Trophoblast cell (in vitro differentiated cells and primary cell): ENCODE data around the gene MAP2K4.

Source experiments
- DNase-seq, 2 donors: peaks; one replicate each; pipeline ENCODE4 v3.0.0-alpha.2; 2016
- H2AFZ ChIP-seq: 2 replicates; pipeline ENCODE4 v1.6.1; 2013; ENCODE audit warnings: low read length, moderate library complexity, mild to moderate bottlenecking; ENCODE audit not compliant: insufficient read depth, poor library complexity
- H2AK5ac ChIP-seq: 2 replicates; pipeline ENCODE4 v1.6.1; 2013; ENCODE audit warnings: mild to moderate bottlenecking, low read length
- H2BK120ac ChIP-seq: 2 replicates; pipeline ENCODE4 v1.6.1; 2013; ENCODE audit warnings: low read length, mild to moderate bottlenecking, moderate library complexity; ENCODE audit not compliant: insufficient read depth, poor library complexity
- H2BK12ac ChIP-seq: 2 replicates; pipeline ENCODE4 v1.6.1; 2013; ENCODE audit warnings: mild to moderate bottlenecking, low read length, moderate library complexity
- H2BK5ac ChIP-seq: 2 replicates; pipeline ENCODE4 v1.6.1; 2013; ENCODE audit warnings: low read length, low read depth, moderate library complexity, mild to moderate bottlenecking; ENCODE audit not compliant: poor library complexity
- H3K14ac ChIP-seq: 2 replicates; pipeline ENCODE4 v1.6.1; 2013; ENCODE audit warnings: mild to moderate bottlenecking, low read length
- H3K18ac ChIP-seq: 2 replicates; pipeline ENCODE4 v1.6.1; 2013; ENCODE audit warnings: mild to moderate bottlenecking, low read length
- H3K23ac ChIP-seq: 2 replicates; pipeline ENCODE4 v1.6.1; 2013; ENCODE audit warnings: low read length
- H3K27ac ChIP-seq: 2 replicates; pipeline ENCODE4 v1.5.1; 2013; ENCODE audit warnings: low read depth, mild to moderate bottlenecking, inconsistent platforms, low read length, moderate library complexity
- H3K27me3 ChIP-seq: 2 replicates; pipeline ENCODE4 v1.6.1; 2013; ENCODE audit warnings: inconsistent platforms, mild to moderate bottlenecking, low read length, moderate library complexity; ENCODE audit not compliant: insufficient read depth
- H3K36me3 ChIP-seq, 2 experiments: 1 replicate in 1 of 2; 2 replicates in 1 of 2; pipeline ENCODE4 v1.6.1; 2013; ENCODE audit warnings: low read length in 2 of 2, mild to moderate bottlenecking in 2 of 2, moderate library complexity in 1 of 2; ENCODE audit not compliant: insufficient read depth in 2 of 2, control insufficient read depth in 1 of 2
- H3K4ac ChIP-seq: 2 replicates; pipeline ENCODE4 v1.6.1; 2013; ENCODE audit warnings: low read depth, mild to moderate bottlenecking, low read length, moderate library complexity
- H3K4me1 ChIP-seq, 2 experiments: 1 replicate in 1 of 2; 2 replicates in 1 of 2; pipeline ENCODE4 v1.6.1; 2013; ENCODE audit warnings: low read length in 2 of 2, mild to moderate bottlenecking in 2 of 2, moderate library complexity in 1 of 2; ENCODE audit not compliant: insufficient read depth in 2 of 2, control insufficient read depth in 1 of 2
- H3K4me2 ChIP-seq: 2 replicates; pipeline ENCODE4 v1.6.1; 2013; ENCODE audit warnings: inconsistent platforms, mild to moderate bottlenecking, low read length, moderate library complexity
- H3K4me3 ChIP-seq: 2 replicates; pipeline ENCODE4 v1.5.1; 2013; ENCODE audit warnings: mild to moderate bottlenecking, low read depth, low read length, inconsistent platforms
- H3K79me1 ChIP-seq: one replicate; pipeline ENCODE4 v1.6.1; 2013; ENCODE audit warnings: low read length
- H3K79me2 ChIP-seq: 2 replicates; pipeline ENCODE4 v1.6.1; 2013; ENCODE audit warnings: low read length, mild to moderate bottlenecking; ENCODE audit not compliant: control insufficient read depth, insufficient read depth, poor library complexity
- H3K9ac ChIP-seq: 2 replicates; pipeline ENCODE4 v1.6.1; 2013; ENCODE audit warnings: mild to moderate bottlenecking, low read length
- H3K9me3 ChIP-seq: 2 replicates; pipeline ENCODE4 v1.6.1; 2013; ENCODE audit warnings: low read depth, mild to moderate bottlenecking, control low read depth, inconsistent platforms, low read length; ENCODE audit not compliant: insufficient read depth
- H4K12ac ChIP-seq: 2 replicates; pipeline ENCODE4 v1.6.1; 2013; ENCODE audit warnings: low read depth, mild to moderate bottlenecking, low read length, moderate library complexity
- H4K8ac ChIP-seq: 2 replicates; pipeline ENCODE4 v1.6.1; 2013; ENCODE audit warnings: low read depth, mild to moderate bottlenecking, low read length, moderate library complexity
- H4K91ac ChIP-seq: one replicate; pipeline ENCODE4 v1.6.1; 2013; ENCODE audit warnings: low read depth, mild to moderate bottlenecking, low read length, moderate library complexity
- WGBS: extraction: QIAGEN DNeasy Blood & Tissue Kit; methylation state at CpG from one replicate; pipeline ENCODE4 v1.1.7; 2013; ENCODE audit warnings: missing lambda C conversion rate; ENCODE audit not compliant: insufficient read length, insufficient coverage; ENCODE audit errors: extremely low coverage; 5-methylcytosine and 5-hydroxymethylcytosine counted together

Gene MAP2K4

DNA sequence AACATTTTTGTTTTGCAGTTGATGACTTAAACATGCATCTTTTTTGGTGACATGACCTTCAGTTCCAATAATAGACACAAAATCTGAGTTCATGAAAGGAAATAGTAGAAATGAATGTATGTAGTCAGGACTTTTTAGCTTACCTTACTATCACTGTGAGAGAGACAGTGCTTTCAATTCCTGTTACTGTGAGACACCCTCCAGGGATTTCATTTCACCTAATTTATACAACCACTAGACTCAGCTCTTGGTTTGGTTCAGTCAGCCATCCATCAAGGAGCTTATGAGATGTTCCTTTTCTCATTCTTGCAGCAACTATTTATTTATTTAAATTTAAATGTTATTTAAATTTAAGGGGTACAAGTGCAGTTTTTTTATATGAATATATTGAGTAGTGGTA, 77.9 kb downstream of the MAP2K4 start:
- H3K23ac ChIP-seq = no peak overlapping the region
- no peak overlapping the region for H3K4me3 ChIP-seq
- no peaks in the 10 kb centered on the region for H3K79me1 ChIP-seq
- H2AFZ ChIP-seq = no peak overlapping the region
- H4K91ac ChIP-seq = no peak overlapping the region
- H3K18ac ChIP-seq = no peak overlapping the region
- no peaks in the 10 kb centered on the region for H3K79me2 ChIP-seq
- H2AK5ac ChIP-seq = no peak overlapping the region
- no peak overlapping the region for H2BK120ac ChIP-seq
- no peak for DNase-seq
- H3K36me3 ChIP-seq = peaks cover 0 to 2% of the 10 kb centered on the region in 2 experiments
- H4K8ac ChIP-seq = no peak overlapping the region
- no peaks in the 10 kb centered on the region for H3K9me3 ChIP-seq
- no peak overlapping the region for H2BK12ac ChIP-seq
- H2BK5ac ChIP-seq = no peak overlapping the region
- H3K4me2 ChIP-seq = no peak overlapping the region
- H3K14ac ChIP-seq = no peak overlapping the region
- no peak overlapping the region for H3K4ac ChIP-seq
- no peaks in the 10 kb centered on the region for H3K4me1 ChIP-seq
- no peak overlapping the region for H4K12ac ChIP-seq
- no peaks in the 10 kb centered on the region for H3K27me3 ChIP-seq
- no peak overlapping the region for H3K27ac ChIP-seq
- H3K9ac ChIP-seq = no peak overlapping the region

DNA sequence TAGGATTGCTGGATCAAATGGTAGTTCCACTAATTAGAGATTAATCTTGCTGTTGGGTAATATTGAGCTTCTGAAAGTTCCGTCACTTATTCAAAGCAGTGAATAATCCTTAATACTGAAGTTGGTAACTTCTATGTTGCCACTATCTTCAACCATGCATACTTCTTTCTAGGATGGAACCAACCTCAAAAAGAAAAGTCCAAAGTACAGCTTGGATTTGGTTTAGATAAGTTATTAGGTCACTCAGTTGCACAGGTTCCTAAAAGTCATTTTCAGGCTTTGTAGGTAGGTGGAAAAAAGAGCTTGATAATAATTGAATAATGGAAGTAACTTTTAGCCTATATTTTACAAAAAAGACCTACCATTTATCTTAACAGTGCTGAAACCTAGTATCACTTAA, 78.7 kb downstream of the MAP2K4 start:
- Histone ChIP-seq H2AFZ (no peak overlapping the region), H3K27ac (no peak overlapping the region), H4K91ac (no peak overlapping the region), H3K4me3 (no peak overlapping the region), H3K14ac (no peak overlapping the region), H3K23ac (no peak overlapping the region), H2BK120ac (no peak overlapping the region), H3K79me2 (no peaks in the 10 kb centered on the region), H3K36me3 (peaks cover 0 to 2% of the 10 kb centered on the region in 2 experiments), H3K79me1 (no peaks in the 10 kb centered on the region), H3K9me3 (no peaks in the 10 kb centered on the region), H3K4me2 (no peak overlapping the region), H3K27me3 (no peaks in the 10 kb centered on the region), H3K18ac (no peak overlapping the region), H3K4me1 (no peaks in the 10 kb centered on the region), H4K8ac (no peak overlapping the region), H2BK5ac (no peak overlapping the region), H4K12ac (no peak overlapping the region), H3K9ac (no peak overlapping the region), H2BK12ac (no peak overlapping the region), H3K4ac (no peak overlapping the region), H2AK5ac (no peak overlapping the region)
- DNase-seq = no peak
- WGBS = no CpG with 5 or more reads among the region's 1 CpG

DNA sequence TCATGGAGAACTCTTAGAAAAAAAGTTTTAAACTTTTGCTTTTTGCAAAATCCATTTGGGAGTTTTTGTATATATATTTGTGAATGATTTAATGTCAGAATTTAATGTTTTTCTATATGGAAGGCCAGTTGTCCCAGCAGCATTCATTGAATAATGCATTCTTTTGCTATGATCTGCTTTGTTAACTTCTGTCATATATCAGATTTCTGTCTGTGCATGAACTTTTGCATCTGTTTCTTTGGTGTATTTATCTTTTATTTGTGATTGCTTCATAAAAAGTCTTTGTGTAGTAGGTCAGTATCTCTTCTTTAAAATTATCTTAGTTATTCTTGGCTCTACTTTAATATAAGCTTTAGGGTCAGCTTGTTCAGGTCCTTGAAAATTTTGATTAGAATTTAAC, 84.2 kb downstream of the MAP2K4 start:
- no peak overlapping the region for H3K4me3 ChIP-seq
- H3K18ac ChIP-seq = no peak overlapping the region
- no peak overlapping the region for H3K4me2 ChIP-seq
- H3K79me2 ChIP-seq = no peaks in the 10 kb centered on the region
- no peak overlapping the region for H2BK5ac ChIP-seq
- no peak overlapping the region for H3K14ac ChIP-seq
- no peak overlapping the region for H3K9ac ChIP-seq
- H3K4ac ChIP-seq = no peak overlapping the region
- H2BK120ac ChIP-seq = no peak overlapping the region
- no peak overlapping the region for H4K8ac ChIP-seq
- H2AFZ ChIP-seq = no peak overlapping the region
- no peaks in the 10 kb centered on the region for H3K4me1 ChIP-seq
- no peak overlapping the region for H3K27ac ChIP-seq
- H3K27me3 ChIP-seq = no peaks in the 10 kb centered on the region
- peaks cover 0 to 2% of the 10 kb centered on the region in 2 experiments for H3K36me3 ChIP-seq
- no peaks in the 10 kb centered on the region for H3K79me1 ChIP-seq
- H2BK12ac ChIP-seq = no peak overlapping the region
- DNase-seq = no peak
- no peak overlapping the region for H3K23ac ChIP-seq
- H2AK5ac ChIP-seq = no peak overlapping the region
- H4K12ac ChIP-seq = no peak overlapping the region
- H4K91ac ChIP-seq = no peak overlapping the region
- no peaks in the 10 kb centered on the region for H3K9me3 ChIP-seq

DNA sequence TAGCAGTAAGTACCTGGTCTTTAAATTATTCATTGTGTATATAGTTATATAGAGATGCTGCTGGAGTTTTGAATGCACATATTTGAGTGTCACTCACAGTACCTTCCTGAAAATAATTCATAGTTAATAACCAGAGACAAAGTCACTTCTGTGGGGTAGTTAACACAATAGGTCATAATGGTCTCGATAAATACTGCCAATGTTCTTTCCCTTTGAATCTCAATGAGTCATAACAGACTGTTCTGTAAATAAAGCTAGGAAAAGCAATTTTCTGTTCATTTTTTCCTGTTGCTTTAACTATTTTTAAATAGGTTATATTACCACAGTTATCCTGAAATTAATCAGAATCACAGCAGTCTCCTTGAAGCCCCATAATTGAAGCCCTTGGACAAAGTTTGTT, 87.2 kb downstream of the MAP2K4 start:
- Histone ChIP-seq H3K79me2 (no peaks in the 10 kb centered on the region), H3K36me3 (peaks cover 5% of the 10 kb centered on the region in 2 experiments), H4K8ac (no peak overlapping the region), H3K27me3 (no peaks in the 10 kb centered on the region), H3K23ac (no peak overlapping the region), H2BK5ac (no peak overlapping the region), H2BK12ac (no peak overlapping the region), H2AFZ (no peak overlapping the region), H3K4me2 (no peak overlapping the region), H2AK5ac (no peak overlapping the region), H2BK120ac (no peak overlapping the region), H4K91ac (no peak overlapping the region), H3K27ac (no peak overlapping the region), H3K9ac (no peak overlapping the region), H3K4me1 (no peaks in the 10 kb centered on the region), H3K79me1 (no peaks in the 10 kb centered on the region), H3K18ac (no peak overlapping the region), H3K9me3 (no peaks in the 10 kb centered on the region), H4K12ac (no peak overlapping the region), H3K4ac (no peak overlapping the region), H3K4me3 (no peak overlapping the region), H3K14ac (no peak overlapping the region)
- no CpG with 5 or more reads among the region's 1 CpG for WGBS
- no peak for DNase-seq

DNA sequence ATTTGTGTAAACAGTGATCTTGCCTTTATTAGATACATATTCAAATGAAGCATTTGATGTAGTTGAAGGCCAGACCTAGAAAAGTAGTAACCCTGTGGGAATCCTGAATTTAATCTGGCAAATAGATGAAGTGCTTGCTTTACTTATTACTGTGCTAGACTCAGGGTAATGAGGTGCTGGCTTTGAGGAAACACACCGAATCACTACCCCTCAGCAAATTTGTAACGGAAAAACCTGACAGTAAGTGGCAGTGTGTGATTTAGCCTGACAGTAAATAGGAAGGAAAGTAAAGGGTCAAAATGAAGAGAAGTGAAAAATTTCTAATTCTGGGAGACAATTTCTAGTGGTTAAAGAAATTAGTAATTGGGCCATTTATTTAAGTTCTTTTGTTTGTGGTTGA, 90.2 kb downstream of the MAP2K4 start:
- Histone ChIP-seq H3K14ac (no peak overlapping the region), H3K18ac (no peak overlapping the region), H2AK5ac (no peak overlapping the region), H3K23ac (no peak overlapping the region), H2BK12ac (no peak overlapping the region), H3K4ac (no peak overlapping the region), H4K91ac (no peak overlapping the region), H2BK120ac (no peak overlapping the region), H3K79me1 (no peaks in the 10 kb centered on the region), H4K8ac (no peak overlapping the region), H3K4me2 (no peak overlapping the region), H2AFZ (no peak overlapping the region), H3K27me3 (no peaks in the 10 kb centered on the region), H3K4me3 (no peak overlapping the region), H3K4me1 (no peaks in the 10 kb centered on the region), H3K9me3 (no peaks in the 10 kb centered on the region), H3K9ac (no peak overlapping the region), H2BK5ac (no peak overlapping the region), H4K12ac (no peak overlapping the region), H3K79me2 (no peaks in the 10 kb centered on the region), H3K36me3 (peaks cover 5 to 10% of the 10 kb centered on the region in 2 experiments), H3K27ac (no peak overlapping the region)
- WGBS = no CpG with 5 or more reads among the region's 2 CpGs
- no peak for DNase-seq
